Measurements from ENCODE around the gene TAOK3. TPM values are rescaled to one million over a fixed set of nuclear protein-coding genes. Genes with fewer than 3 reads are reported as not detected.

Gene TAOK3
- 10 to 100 TPM; 48.8 to 78.0 (median 54.7) TPM for total RNA-seq

DNA sequence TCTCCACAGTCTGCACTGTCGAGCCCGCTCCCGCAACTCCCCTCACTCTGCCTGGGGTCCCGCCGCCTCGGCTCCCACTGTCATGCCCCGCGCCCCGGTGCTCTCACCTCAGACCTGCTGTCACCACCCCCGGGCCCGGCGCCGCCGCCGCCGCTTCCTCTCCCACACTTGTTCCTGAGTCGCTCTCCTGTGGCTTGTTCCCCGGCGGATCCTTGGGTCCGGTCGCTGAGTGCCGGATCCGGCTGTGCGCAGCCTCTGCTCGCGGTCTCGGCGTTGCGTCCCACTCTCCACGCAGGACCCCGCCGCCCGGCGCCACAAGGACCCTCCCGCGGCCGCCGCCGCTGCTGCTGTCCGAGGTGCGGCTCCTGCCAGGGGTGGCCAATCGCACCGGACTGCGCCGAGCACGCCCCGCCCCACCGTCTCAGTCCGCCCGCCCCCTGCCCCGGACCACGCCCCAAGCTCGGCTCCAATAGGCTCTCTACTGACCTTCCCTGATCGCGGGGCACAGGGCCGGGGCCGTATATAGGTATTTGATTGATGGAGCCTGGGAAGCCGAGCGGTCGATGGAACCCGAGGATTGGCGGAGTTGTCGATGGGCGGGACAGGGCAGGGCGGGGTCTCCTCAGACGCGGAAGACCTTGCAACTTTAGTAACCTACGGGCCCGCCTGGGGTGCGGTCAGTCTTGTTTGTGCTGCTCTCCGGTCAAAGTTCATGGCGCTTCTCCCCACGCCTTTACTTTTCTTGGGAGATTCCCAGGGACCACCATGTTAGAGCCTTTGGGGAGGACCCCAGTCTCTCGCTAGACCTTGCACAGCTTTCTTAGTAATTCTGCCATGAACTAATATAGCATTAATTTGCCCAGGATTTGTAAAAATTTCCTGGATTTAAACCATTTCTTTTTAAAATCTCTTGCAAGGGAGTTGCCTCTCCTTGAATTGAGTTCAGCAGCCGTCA lies at the start of gene TAOK3:
Gene TAOK3 (minus strand): TSS at position 367 of the 955 bp plus-strand sequence. CDS start 117,340 bp downstream, outside the sequence.
- no peak for TF ChIP-seq CTCF (IDR thresholded peaks at IDR 0.05; ENCODE audit: low read depth)

- no peak for TF ChIP-seq CTCF (IDR thresholded peaks at IDR 0.05; ENCODE audit: low read depth)
These were observed 48.0 kb upstream of the TAOK3 start for GRCh38 chr12:118420673-118421072.

- no peak for TF ChIP-seq CTCF (IDR thresholded peaks at IDR 0.05; ENCODE audit: low read depth)
These were observed 45.8 kb upstream of the TAOK3 start for GRCh38 chr12:118418385-118419057.

DNA sequence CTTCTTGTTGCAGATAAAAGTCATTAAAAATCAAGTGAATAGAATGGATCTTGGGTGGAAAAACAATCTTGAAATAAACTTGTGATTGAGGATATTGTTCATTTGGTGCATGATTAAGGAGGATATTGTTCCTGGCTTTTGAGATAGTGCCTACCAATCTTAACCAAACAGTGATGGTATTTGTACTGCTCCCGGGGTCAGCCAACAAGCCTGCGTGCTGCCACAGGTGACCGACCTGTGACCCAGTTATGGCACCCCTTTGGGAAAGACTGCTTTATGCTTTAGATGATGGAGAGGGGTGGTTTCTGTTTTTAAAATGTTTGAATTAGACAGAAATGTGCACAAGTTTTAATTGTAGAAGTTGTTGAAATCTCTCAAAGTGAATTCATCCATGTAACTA lies 45.2 kb upstream of the TAOK3 start:
- no peak for TF ChIP-seq CTCF (IDR thresholded peaks at IDR 0.05; ENCODE audit: low read depth)

- TF ChIP-seq CTCF (IDR thresholded peaks at IDR 0.05; ENCODE audit: low read depth): no peak
These were observed 37.1 kb upstream of the TAOK3 start for GRCh38 chr12:118409834-118410233.

DNA sequence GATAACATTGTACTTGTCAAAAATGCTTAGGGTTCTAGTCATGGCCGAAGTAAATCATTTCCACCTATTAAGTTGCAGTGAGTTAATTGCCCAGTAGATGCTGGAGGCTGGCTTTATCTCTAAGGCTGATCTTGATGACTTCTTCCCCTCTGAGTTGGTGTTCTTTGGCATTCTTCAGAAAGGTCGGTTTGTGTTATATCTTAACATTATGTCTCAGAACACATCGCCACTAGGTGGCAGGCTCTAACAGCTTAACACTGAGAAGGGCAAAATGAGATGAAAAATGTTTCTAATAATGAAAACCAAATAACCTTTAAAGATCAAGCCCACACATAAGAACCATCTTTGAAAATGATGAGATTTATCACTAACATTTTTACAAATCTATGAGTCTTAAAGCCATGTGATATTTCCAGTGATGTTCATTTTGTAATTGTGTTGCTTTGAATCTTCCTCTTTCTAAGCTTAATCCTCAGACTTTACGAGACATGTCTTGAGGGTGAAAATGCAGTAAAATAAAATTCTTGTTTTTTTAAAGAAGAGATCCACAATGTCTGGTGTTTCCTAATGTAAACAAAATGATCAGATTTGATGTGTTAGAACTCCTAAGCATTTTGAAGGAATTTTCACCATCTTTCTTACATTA lies 32.3 kb upstream of the TAOK3 start:
- no peak for TF ChIP-seq CTCF (IDR thresholded peaks at IDR 0.05; ENCODE audit: low read depth)

GRCh38 chr12:118402251-118402650 lies 29.5 kb upstream of the TAOK3 start:
- TF ChIP-seq CTCF (IDR thresholded peaks at IDR 0.05; ENCODE audit: low read depth): no peak

All from subcutaneous adipose tissue (tissue), 4 donors.